ENCODE data around the gene KRTAP1-3. TPM values are rescaled to one million over a fixed set of nuclear protein-coding genes. Genes with fewer than 3 reads are reported as not detected.
"Not testable (repeated sequence)": the region's sequence is repeated elsewhere in the genome, so short reads cannot be mapped to it uniquely, and the experiment has no call there.

The KRTAP1-3 gene
- not detected for polyA plus RNA-seq
- long read RNA-seq, donor 1: 0 reads
- long read RNA-seq, donor 2: 0 reads
- long read RNA-seq, donor 3: 0 reads
- long read RNA-seq, donor 4: 0 reads
- long read RNA-seq, donor 5: 0 reads
- long read RNA-seq, donor 6: 0 reads
- long read RNA-seq, donor 7: 0 reads
- long read RNA-seq, donor 8: 0 reads
- long read RNA-seq, donor 9: 0 reads
- long read RNA-seq, donor 10: 0 reads
- long read RNA-seq, donor 11: 0 reads

- H3K4me3 ChIP-seq (ENCODE audit: low read length); H3K9me3 ChIP-seq (ENCODE audit: control insufficient read depth, low read depth, low read length); DNase-seq; H3K36me3 ChIP-seq (ENCODE audit: control insufficient read depth, insufficient read depth, low read length); H3K27me3 ChIP-seq (ENCODE audit: control insufficient read depth, insufficient read depth, low read length); H3K27ac ChIP-seq (ENCODE audit: low read length); H3K4me1 ChIP-seq (ENCODE audit: control insufficient read depth, insufficient read depth, low read length): not testable (repeated sequence)
- WGBS (ENCODE audit: insufficient coverage, low lambda C conversion rate): no CpG with 5 or more reads among the region's 10 CpGs
Observed at GRCh38 chr17:41034346-41034935, at the start of gene KRTAP1-3. Gene KRTAP1-3 (minus strand): TSS chr17:41034874. CDS start chr17:41034821, 53 bp downstream.

GRCh38 chr17:41084100-41084856, 49.6 kb upstream of the KRTAP1-3 start, which contains the start of gene KRTAP4-7:
Gene KRTAP4-7 (plus strand): TSS chr17:41084150. CDS start chr17:41084207, 57 bp downstream.
- not testable (repeated sequence) for H3K36me3 ChIP-seq (ENCODE audit: control insufficient read depth, insufficient read depth, low read length); H3K4me3 ChIP-seq (ENCODE audit: low read length); H3K27me3 ChIP-seq (ENCODE audit: control insufficient read depth, insufficient read depth, low read length); H3K9me3 ChIP-seq (ENCODE audit: control insufficient read depth, low read depth, low read length); H3K4me1 ChIP-seq (ENCODE audit: control insufficient read depth, insufficient read depth, low read length); H3K27ac ChIP-seq (ENCODE audit: low read length); DNase-seq
- no CpG with 5 or more reads among the region's 14 CpGs for WGBS (ENCODE audit: insufficient coverage, low lambda C conversion rate)

GRCh38 chr17:41083427-41083826, 48.8 kb upstream of the KRTAP1-3 start:
- not testable (repeated sequence) for H3K36me3 ChIP-seq (ENCODE audit: control insufficient read depth, insufficient read depth, low read length); H3K4me3 ChIP-seq (ENCODE audit: low read length); H3K9me3 ChIP-seq (ENCODE audit: control insufficient read depth, low read depth, low read length); H3K27me3 ChIP-seq (ENCODE audit: control insufficient read depth, insufficient read depth, low read length); H3K27ac ChIP-seq (ENCODE audit: low read length); DNase-seq; H3K4me1 ChIP-seq (ENCODE audit: control insufficient read depth, insufficient read depth, low read length)
- no CpG with 5 or more reads among the region's 2 CpGs for WGBS (ENCODE audit: insufficient coverage, low lambda C conversion rate)

GRCh38 chr17:41082626-41083025, 48.0 kb upstream of the KRTAP1-3 start:
- no peak for DNase-seq
- no peak overlapping the region for H3K4me3 ChIP-seq (ENCODE audit: low read length)
- no peaks in the 10 kb centered on the region for H3K9me3 ChIP-seq (ENCODE audit: control insufficient read depth, low read depth, low read length)
- WGBS (ENCODE audit: insufficient coverage, low lambda C conversion rate): 60% methylated on average over 3 of the region's 4 CpGs
- H3K27me3 ChIP-seq (ENCODE audit: control insufficient read depth, insufficient read depth, low read length): no peaks in the 10 kb centered on the region
- no peaks in the 10 kb centered on the region for H3K36me3 ChIP-seq (ENCODE audit: control insufficient read depth, insufficient read depth, low read length)
- no peak overlapping the region for H3K27ac ChIP-seq (ENCODE audit: low read length)
- no peaks in the 10 kb centered on the region for H3K4me1 ChIP-seq (ENCODE audit: control insufficient read depth, insufficient read depth, low read length)

- no peak overlapping the region for H3K27ac ChIP-seq (ENCODE audit: low read length)
- H3K9me3 ChIP-seq (ENCODE audit: control insufficient read depth, low read depth, low read length): no peaks in the 10 kb centered on the region
- no peaks in the 10 kb centered on the region for H3K36me3 ChIP-seq (ENCODE audit: control insufficient read depth, insufficient read depth, low read length)
- no peak overlapping the region for H3K4me3 ChIP-seq (ENCODE audit: low read length)
- H3K27me3 ChIP-seq (ENCODE audit: control insufficient read depth, insufficient read depth, low read length): peaks cover 4% of the 10 kb centered on the region
- no peaks in the 10 kb centered on the region for H3K4me1 ChIP-seq (ENCODE audit: control insufficient read depth, insufficient read depth, low read length)
- no peak for DNase-seq
Observed at GRCh38 chr17:41076788-41077187, 42.1 kb upstream of the KRTAP1-3 start.

- peaks cover 4% of the 10 kb centered on the region for H3K27me3 ChIP-seq (ENCODE audit: control insufficient read depth, insufficient read depth, low read length)
- H3K4me1 ChIP-seq (ENCODE audit: control insufficient read depth, insufficient read depth, low read length): no peaks in the 10 kb centered on the region
- no peaks in the 10 kb centered on the region for H3K9me3 ChIP-seq (ENCODE audit: control insufficient read depth, low read depth, low read length)
- no peak overlapping the region for H3K27ac ChIP-seq (ENCODE audit: low read length)
- H3K36me3 ChIP-seq (ENCODE audit: control insufficient read depth, insufficient read depth, low read length): no peaks in the 10 kb centered on the region
- WGBS (ENCODE audit: insufficient coverage, low lambda C conversion rate): no CpG with 5 or more reads among the region's 2 CpGs
- DNase-seq: no peak
- no peak overlapping the region for H3K4me3 ChIP-seq (ENCODE audit: low read length)
Observed at GRCh38 chr17:41073676-41074075, 39.0 kb upstream of the KRTAP1-3 start.

- Histone ChIP-seq H3K27ac (ENCODE audit: low read length) (no peak overlapping the region), H3K27me3 (ENCODE audit: control insufficient read depth, insufficient read depth, low read length) (peaks cover 4% of the 10 kb centered on the region), H3K9me3 (ENCODE audit: control insufficient read depth, low read depth, low read length) (no peaks in the 10 kb centered on the region), H3K4me1 (ENCODE audit: control insufficient read depth, insufficient read depth, low read length) (no peaks in the 10 kb centered on the region), H3K36me3 (ENCODE audit: control insufficient read depth, insufficient read depth, low read length) (no peaks in the 10 kb centered on the region), H3K4me3 (ENCODE audit: low read length) (no peak overlapping the region)
- no CpG with 5 or more reads among the region's 5 CpGs for WGBS (ENCODE audit: insufficient coverage, low lambda C conversion rate)
- peak in 1 of 2 donors; percentile 2 for DNase-seq
Observed at GRCh38 chr17:41071606-41072360, 37.1 kb upstream of the KRTAP1-3 start.

GRCh38 chr17:41069031-41069430, 34.4 kb upstream of the KRTAP1-3 start:
- Histone ChIP-seq H3K27ac (ENCODE audit: low read length) (no peak overlapping the region), H3K4me1 (ENCODE audit: control insufficient read depth, insufficient read depth, low read length) (no peaks in the 10 kb centered on the region), H3K36me3 (ENCODE audit: control insufficient read depth, insufficient read depth, low read length) (no peaks in the 10 kb centered on the region), H3K27me3 (ENCODE audit: control insufficient read depth, insufficient read depth, low read length) (peaks cover 8% of the 10 kb centered on the region), H3K9me3 (ENCODE audit: control insufficient read depth, low read depth, low read length) (no peaks in the 10 kb centered on the region), H3K4me3 (ENCODE audit: low read length) (no peak overlapping the region)
- no peak for DNase-seq
- no CpG with 5 or more reads among the region's 3 CpGs for WGBS (ENCODE audit: insufficient coverage, low lambda C conversion rate)

GRCh38 chr17:41067281-41067680, 32.6 kb upstream of the KRTAP1-3 start:
- no peak for DNase-seq
- H3K4me3 ChIP-seq (ENCODE audit: low read length): no peak overlapping the region
- peaks cover 11% of the 10 kb centered on the region for H3K27me3 ChIP-seq (ENCODE audit: control insufficient read depth, insufficient read depth, low read length)
- H3K27ac ChIP-seq (ENCODE audit: low read length): no peak overlapping the region
- H3K36me3 ChIP-seq (ENCODE audit: control insufficient read depth, insufficient read depth, low read length): no peaks in the 10 kb centered on the region
- no peaks in the 10 kb centered on the region for H3K9me3 ChIP-seq (ENCODE audit: control insufficient read depth, low read depth, low read length)
- H3K4me1 ChIP-seq (ENCODE audit: control insufficient read depth, insufficient read depth, low read length): no peaks in the 10 kb centered on the region

- H3K9me3 ChIP-seq (ENCODE audit: control insufficient read depth, low read depth, low read length): no peaks in the 10 kb centered on the region
- H3K4me1 ChIP-seq (ENCODE audit: control insufficient read depth, insufficient read depth, low read length): no peaks in the 10 kb centered on the region
- peaks cover 11% of the 10 kb centered on the region for H3K27me3 ChIP-seq (ENCODE audit: control insufficient read depth, insufficient read depth, low read length)
- WGBS (ENCODE audit: insufficient coverage, low lambda C conversion rate): 86% methylated on average over 1 of the region's 6 CpGs
- no peaks in the 10 kb centered on the region for H3K36me3 ChIP-seq (ENCODE audit: control insufficient read depth, insufficient read depth, low read length)
- no peak within 1 kb of the TSS for H3K27ac ChIP-seq (ENCODE audit: low read length)
- H3K4me3 ChIP-seq (ENCODE audit: low read length): no peak within 1 kb of the TSS
- DNase-seq: no peak
Observed at GRCh38 chr17:41065829-41066624, 31.4 kb upstream of the KRTAP1-3 start, which contains the start of gene KRTAP2-4. Gene KRTAP2-4 (minus strand): TSS chr17:41065879. CDS start chr17:41065845, 34 bp downstream.
